Raji (cell line): Measurements from ENCODE around the gene GRIFIN.

Experiments
- POLR2A ChIP-seq: IDR thresholded peaks from 2 replicates; pipeline ENCODE4 v1.6.1; 2011; ENCODE audit warnings: low read depth, low read length, control low read depth; ENCODE audit not compliant: insufficient read depth

GRIFIN gene

DNA sequence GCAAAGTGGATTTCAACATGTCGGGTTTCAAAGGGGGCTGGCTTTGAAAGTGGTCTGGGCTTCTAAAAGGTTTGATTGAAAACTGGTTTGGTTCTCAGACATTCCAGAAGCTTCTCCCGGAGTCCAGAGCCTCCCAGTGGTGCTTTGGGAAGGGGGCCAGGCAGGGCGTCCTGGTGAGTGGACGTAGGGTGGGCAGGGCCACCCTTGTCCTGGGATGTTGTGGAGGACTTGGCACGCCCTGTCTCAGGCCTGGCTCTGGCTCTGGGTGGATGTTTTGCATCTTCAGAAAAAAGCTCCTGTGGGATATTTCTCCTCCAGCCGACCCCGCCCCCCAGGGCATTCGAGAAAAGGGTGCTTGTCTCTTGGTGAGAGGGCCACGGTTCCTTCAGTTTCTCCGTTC, 31.2 kb downstream of the GRIFIN start:
- no peak for TF ChIP-seq POLR2A

DNA sequence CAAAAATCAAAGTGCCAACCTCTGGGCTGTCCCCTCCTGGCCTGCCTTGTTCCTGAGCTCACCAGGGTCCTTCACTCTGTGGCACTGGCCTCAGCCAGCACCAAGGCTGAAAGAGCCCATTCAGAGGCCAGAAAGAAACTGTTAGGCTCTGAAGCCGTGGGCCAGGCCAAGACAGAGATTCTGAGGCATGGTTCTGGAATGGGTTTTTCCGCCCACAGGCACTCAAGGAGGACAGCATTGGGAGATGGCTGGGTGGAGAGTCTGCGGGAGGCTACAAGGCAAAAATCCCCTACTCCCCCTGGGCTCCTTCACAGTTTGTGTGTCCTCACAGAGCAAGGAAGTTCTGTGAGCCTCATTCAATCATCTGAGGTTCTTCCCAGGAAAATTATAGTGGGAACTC, 31.7 kb downstream of the GRIFIN start:
- TF ChIP-seq POLR2A = no peak

DNA sequence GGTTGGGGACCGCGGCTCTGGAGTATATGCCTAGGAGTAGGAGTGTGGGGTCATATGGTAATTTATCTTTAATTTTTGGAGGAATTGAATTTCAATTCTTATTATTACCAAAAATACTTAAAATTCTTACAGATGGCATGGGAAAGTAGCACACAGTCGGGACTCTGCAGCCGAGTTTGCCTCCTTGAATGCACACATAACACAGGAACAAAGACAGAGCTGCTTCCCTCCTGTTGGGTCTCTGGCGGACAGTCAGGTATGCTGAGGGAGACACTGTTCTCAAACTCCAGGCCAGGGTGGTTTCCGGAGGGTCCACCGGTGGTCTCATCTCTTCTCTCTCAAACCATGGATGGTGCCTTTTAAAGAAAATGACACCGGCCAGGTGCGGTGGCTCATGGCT, 32.7 kb downstream of the GRIFIN start:
- TF ChIP-seq POLR2A = no peak

DNA sequence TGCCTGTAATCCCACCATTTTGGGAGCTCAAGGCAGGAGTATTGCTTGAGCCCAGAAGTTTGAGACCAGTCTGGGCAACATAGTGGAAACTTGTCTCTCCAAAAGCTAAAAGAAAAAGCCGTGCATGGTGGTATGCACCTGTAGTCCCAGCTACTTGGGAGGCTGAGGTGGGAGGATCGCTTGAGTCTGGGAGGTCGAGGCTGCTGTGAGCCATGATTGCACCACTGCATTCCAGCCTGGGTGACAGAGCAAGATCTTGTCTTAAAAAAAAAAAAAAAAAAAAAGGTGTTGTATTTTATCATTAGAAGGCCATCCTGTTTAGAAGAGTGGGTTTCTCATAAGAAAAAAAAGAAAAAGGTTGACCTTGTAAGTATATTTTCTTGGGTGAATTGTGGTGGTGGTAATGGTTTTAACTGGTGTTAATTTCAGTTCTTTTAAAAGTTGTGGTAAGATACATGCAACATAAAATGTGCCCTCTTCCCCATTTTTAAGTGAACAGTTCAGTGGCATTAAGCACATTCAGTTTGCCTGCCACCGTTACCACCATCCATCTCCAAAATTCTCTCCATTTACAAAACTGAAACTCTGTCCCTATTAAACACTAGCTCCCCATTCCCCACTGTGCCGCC, 34.7 kb downstream of the GRIFIN start:
- no peak for TF ChIP-seq POLR2A

DNA sequence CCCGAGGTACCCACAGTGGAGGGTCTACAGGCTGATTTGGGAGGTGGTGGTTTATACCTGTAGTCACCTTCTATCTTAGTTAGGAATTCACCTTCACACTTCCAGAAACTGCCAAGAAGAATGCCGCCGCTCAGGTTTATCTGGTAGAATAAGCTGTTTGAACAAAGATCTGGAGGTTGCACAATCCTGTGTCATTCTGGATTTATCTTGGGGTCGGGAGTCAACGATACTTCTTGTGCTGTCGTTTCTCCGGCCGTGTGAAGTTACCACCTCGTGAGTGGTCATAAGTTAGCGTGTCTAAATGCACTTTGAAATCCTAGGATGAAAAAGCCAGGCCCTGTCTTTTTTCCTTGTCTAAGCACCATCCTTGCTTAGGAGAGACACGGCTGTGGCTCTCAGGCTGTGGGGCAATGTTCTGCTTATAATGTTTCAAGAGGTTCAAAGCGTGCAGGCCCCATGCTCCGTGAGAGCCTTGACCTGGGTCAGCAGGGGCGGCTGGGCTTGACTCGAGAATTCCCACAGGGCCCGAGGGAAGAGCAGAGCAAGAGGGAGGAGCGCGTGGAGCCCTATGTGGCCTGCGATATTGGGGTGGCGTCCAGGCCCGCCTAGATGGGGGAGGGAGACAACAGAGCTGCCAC, 35.5 kb downstream of the GRIFIN start:
- no peak for TF ChIP-seq POLR2A

DNA sequence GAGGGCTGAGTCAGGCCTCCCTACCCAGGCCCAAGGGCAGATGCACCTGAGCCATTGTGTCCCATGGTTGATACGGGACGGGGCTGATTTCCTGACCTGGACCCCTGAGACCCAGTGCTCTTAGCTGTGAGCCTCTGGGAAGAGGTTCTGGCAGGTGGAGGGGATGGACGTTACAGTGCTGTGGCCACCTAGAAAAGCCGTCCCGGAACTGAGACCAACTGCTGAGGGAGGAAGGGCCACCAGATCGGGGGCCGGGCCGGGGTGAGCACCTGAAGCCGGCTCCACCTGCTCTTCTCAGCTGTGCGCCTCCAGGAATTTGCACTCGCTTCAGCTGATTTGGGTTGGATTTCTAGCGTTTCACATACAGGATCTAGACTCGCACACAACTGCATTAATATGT, 37.4 kb downstream of the GRIFIN start:
- no peak for TF ChIP-seq POLR2A

DNA sequence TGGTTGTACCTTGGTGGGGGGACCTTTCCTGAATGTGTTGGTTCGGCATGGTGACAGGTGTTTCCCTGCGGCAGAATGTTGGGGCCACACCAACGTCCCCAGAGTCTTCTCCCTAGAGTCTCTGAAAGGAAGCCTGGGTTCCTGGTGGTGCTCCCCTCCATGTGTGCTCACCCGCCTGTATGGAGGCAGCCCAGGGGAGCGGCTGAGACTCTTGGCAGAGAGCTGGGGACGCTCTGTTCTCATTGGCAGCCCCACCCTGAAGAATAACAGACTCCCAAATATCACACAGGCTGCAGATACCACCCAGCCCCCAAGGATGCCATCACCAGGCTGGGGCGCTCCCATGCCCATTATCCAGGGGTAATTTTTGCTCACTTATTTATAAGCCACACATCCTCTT, 38.0 kb downstream of the GRIFIN start:
- no peak for TF ChIP-seq POLR2A

DNA sequence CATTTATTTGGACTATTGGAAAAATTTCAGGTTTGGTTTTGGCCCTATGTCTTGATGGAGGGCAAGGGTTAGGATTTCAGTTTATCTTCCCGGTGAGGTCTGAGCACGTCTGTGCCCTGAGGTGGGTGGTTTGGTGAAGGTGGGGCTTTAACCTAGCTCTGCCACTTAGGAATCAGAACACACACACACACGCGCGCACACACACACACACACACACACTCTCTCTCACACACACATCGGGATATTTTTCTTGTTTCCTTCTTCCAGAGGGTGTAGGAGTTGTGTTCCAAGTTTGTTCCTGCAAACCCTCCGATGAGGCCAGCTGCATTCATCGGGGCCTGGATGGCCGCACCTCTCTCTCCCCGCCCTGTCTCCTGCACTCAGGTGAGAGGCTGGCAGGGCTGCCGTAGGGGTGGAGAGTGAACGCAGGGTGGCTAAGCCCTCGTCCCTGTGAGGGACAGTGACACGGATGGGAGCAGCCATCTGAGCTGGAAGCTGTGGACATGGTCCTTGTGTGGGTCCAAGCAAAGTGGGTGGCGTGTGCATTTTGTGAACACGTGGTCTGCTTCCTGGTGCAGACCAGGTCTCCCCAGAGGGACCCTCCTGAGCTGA, 38.6 kb downstream of the GRIFIN start:
- TF ChIP-seq POLR2A = no peak

DNA sequence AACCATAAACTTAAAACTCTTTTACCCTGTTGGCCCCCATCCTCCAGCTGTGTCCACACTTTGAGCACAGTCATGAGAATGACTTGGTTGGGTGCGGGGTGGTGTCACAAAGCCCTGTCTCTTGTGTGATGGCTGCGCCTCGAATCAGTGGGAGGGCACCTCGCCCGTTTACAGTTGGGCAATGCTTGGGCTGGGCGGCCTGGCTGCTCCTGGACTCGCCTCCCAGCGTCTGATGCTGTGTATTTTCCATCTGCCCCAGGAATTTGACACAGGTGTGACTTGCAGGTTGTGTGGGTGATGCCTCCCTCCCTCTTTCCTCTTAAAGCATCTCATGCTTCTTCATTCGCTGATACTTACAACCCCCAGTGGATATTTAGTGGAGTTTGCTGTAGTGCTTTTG, 39.1 kb downstream of the GRIFIN start:
- TF ChIP-seq POLR2A = no peak

DNA sequence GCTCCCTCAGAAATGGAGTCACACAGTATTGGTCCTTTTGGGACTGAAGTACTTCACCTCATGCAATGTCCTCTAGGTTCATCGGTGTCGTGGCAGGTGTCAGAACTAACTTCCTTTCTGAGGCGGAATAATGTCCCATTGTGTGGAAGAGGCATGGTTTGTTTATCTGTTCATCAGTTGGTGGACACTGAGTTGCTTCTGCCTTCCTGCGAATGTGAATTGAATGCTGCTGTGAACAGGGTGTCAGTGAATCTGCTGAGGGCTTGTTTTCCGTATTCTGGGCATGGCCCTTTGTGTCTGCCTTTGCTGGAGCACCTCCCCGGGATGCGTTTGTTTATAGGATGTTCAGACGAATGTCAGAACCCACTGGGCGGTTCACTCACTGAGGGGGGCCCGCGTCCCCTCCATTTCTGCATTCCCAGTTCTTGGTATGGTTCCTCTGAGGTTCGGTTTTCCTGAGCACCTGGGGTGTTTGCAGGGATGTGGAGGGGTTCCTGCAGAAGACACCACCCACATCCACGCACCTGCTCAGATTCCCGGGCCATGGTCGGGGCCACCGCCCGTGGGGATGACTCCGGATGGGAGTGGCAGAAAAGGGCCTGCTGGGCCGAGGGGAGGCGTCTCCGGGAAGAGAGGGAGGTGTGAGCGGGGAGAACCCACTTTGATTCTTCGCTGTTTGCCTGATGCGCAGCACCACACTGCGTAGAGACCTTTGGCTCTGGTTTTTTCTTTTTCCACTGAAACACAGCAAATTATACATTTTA, 39.7 kb downstream of the GRIFIN start:
- no peak for TF ChIP-seq POLR2A

DNA sequence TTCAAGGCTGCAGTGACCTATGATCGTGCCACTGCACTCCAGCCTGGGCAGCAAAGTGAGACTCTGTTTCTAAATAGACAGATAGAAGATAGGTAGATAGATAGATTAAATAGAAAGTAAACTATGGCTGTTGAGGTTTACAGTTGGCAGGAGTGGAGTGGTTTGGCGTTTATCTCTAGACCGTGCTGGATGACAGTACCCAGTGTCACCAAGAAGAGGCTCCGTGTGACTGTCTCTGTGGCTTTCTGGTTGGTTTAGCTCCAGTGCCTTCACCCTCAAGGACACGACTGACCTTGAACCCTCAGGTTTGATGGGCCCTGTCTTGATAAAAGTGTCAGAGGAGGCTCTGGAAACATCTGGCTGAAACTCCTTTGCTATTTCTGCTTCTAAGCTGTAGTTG, 41.1 kb downstream of the GRIFIN start:
- TF ChIP-seq POLR2A = no peak

DNA sequence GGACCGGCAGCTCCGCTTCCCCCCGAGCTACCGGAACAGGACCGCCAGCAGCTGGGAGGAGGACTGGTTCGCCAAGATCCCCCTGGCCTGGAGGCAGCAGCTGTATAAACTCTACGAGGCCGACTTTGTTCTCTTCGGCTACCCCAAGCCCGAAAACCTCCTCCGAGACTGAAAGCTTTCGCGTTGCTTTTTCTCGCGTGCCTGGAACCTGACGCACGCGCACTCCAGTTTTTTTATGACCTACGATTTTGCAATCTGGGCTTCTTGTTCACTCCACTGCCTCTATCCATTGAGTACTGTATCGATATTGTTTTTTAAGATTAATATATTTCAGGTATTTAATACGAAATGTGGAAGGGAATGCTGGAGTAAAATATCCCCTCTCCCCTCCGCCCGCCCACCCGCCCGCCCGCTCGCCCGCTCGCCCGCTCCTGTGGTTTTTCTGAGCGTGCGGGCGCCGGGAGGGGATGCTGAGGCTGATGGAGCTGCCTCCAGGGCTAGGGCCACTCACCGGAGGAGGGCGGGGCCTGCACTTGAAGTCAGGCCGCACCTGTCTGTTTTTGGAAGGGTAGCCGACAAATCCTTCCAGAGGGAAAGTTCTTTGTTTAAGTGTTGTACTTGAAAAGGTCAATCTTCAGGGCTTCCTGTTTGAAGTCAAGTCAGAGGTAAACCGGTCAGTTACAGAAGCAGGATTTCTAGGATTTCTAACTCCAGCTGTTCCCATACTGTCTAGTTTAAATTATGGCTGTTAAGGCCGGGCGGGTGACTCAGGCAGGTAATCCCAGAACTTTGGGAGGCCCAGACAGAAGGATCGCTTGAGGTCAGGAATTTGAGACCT, 42.3 kb downstream of the GRIFIN start:
- no peak for TF ChIP-seq POLR2A

DNA sequence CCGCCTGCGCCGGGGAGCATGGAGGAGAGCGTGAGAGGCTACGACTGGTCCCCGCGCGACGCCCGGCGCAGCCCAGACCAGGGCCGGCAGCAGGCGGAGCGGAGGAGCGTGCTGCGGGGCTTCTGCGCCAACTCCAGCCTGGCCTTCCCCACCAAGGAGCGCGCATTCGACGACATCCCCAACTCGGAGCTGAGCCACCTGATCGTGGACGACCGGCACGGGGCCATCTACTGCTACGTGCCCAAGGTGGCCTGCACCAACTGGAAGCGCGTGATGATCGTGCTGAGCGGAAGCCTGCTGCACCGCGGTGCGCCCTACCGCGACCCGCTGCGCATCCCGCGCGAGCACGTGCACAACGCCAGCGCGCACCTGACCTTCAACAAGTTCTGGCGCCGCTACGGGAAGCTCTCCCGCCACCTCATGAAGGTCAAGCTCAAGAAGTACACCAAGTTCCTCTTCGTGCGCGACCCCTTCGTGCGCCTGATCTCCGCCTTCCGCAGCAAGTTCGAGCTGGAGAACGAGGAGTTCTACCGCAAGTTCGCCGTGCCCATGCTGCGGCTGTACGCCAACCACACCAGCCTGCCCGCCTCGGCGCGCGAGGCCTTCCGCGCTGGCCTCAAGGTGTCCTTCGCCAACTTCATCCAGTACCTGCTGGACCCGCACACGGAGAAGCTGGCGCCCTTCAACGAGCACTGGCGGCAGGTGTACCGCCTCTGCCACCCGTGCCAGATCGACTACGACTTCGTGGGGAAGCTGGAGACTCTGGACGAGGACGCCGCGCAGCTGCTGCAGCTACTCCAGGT, 43.1 kb downstream of the GRIFIN start:
- no peak for TF ChIP-seq POLR2A

DNA sequence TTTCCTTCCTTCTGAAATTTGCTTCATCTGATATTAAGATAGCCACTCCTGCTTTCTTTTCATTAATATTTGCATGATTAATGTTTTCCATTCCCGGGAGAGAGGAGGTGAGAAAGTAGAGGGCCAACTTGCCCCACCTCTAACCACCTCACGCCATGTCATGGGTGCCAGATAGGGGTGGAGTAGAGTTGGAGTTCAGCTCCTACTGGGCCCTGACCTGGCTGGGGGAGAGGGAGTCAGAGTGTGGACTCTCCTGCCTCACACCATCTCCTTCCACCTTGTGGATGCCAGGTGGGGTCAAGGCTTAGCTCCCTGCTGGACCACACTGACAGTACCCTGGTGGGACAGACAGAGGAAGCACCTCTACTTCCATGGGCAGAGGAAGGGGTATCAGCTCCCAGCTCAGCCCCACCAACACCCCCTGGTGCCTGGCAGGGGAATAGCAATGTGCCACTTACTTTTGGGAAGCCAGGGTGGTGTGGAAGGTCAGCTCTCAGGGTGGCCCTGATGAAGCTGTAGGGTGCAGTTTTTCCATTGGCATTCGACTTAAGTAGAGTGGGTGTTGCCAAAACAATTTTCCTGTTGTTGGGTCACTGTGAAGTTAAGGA, 44.8 kb downstream of the GRIFIN start:
- no peak for TF ChIP-seq POLR2A

DNA sequence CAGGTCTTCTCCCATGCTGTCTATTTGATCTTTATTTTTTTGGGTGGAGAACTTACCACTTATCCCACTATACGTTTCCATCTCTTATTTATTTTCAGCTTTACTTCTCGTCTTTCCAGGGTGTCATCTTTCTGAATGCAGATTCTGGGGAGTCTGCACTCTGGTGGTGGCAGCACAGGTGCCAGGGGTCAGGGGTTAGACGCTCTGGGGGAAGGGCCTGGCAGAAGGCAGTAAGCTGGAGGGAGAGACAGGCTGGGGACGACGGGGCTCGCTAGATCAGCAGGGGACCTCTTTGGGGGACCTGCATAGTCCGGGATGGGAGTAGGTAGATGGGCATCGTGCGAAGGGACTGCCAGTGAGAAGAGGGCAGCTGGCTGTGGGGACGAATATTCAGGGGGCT, 50.4 kb downstream of the GRIFIN start:
- TF ChIP-seq POLR2A = no peak
